GM21367 (cell line): ENCODE results near the gene RBM33.

Experiments
- ATAC-seq: cut with Tn5 transposase; IDR thresholded peaks from one replicate; pipeline ENCODE4 v1.9.1; 2021; ENCODE audit not compliant: unreplicated experiment

Gene RBM33

GRCh38 chr7:155792315-155792960 is 148.0 kb downstream of the RBM33 start:
- no peak for ATAC-seq

DNA sequence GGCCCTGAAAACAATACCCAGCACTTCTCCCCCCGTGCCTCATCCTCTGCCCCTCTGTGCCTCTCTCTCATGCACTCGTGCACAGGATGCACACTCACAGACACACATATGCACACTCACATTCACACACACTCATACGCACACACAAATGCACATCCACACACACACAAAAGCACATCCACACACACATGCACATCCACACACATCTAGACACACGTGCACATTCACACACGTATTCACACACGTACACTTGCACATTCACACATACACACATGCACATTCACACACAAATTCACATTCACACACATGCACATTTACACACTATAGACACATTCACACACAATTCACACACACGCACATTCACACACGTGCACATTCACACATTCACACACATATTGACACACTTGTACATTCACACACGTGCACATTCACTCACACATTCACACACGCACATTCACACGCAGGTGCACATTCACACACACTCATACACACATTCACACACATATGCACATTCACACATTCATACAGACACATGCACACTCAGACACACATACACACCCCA is 148.6 kb downstream of the RBM33 start:
- ATAC-seq, result no peak

DNA sequence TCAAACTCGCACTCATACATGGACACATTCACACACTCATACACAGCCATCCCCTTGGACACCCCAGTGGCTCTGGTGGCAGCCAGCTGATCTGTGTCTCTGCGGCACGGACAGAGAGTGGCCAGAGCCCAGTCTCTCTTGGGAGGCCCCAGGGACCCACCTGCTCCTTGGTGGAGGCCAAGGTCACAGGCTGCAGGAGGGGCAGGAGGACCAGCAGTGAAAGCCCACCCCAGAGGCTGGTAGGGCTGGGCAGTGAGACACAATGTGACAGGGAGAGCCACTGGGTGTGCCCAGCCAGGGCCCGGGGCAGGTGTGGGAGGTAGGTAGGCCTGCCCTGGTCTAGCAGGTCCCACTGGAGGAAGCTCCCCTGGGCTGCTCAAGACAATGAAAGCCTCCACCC is 149.3 kb downstream of the RBM33 start:
- no peak for ATAC-seq

DNA sequence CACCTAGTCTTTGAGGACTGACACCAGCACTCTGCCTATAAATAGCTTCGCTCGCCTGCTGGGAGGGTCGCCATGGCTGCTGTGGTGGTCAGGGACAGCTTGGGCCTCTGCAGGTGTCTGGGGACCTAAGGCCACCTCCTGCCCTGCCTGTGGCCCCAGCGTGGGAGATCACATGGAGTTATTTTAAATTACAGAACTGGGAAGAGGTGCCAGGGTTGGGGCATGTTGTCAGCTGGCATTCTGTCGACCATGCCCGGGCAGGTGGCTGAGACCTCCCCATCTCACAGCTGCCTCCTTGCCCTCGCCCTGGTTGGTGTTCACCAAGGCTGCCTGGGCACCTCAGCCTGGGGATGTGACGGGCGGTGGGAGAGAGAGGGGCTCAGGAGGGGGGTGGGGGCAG is 149.7 kb downstream of the RBM33 start:
- ATAC-seq, result no peak

DNA sequence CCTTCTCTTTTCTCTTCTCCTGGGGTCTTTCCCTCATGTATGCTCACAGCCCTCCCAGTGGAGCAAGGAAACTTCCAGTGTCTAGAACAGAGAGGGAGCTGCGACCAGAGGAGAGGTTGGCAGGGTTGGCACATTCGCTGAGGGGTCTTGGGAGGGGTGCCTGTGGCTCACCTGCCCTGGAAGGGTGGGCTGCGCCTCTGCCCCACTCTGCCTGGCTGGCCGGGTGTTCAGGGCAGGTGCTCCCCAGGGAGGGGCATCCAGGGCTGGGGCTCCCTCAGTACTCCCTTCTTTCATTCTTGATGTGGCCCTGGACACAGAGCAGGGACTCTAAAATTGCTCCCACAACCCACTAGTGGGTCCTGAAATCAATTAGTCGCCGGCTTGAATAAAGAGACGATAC is 150.9 kb downstream of the RBM33 start:
- ATAC-seq, result no peak

DNA sequence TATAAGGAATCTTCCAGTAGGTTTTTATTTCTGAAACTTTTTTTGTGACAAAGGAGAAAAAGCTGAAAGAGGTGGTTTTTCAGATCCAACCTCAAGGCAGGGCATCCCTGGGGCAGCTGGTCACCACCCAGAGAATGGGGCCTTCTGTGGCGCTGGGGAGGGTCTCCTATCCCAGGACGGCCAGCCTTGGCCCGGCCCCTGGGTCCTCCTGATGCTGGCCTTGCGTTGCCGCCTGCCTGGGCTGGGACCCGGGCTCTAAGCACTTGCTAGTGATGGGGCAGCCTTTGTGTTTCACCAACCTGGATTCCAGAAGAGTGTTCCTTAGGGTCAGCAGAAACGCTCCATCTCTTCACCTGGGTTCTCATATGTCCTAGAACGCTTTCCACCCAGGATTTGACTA is 151.5 kb downstream of the RBM33 start:
- ATAC-seq, result no peak

- peak; percentile 85 for ATAC-seq
Observed at GRCh38 chr7:155796381-155797261, 152.2 kb downstream of the RBM33 start.

GRCh38 chr7:155797262-155798250 is 153.1 kb downstream of the RBM33 start:
- ATAC-seq, result no peak

- no peak for ATAC-seq
Observed at GRCh38 chr7:155798673-155799439, 154.4 kb downstream of the RBM33 start.

DNA sequence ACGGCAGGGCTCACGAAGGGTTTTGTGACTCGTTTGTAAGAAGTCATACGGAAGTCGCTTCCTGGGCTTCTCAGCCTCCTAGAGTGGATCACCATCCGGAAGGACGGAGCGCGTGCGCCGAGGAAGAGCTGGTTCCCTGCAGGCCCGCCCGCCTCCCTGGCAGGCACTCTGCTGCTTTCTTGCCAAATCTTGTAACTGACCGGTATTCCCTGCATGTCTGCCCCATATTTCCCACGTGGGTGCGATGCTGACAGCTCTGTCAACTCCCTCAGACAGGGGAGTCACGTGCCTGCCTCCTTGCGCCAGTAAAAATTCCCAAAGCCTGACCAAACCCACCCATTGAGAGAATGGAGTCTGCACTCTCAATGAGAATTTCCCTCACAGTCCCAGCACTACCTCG is 155.1 kb downstream of the RBM33 start:
- no peak for ATAC-seq

DNA sequence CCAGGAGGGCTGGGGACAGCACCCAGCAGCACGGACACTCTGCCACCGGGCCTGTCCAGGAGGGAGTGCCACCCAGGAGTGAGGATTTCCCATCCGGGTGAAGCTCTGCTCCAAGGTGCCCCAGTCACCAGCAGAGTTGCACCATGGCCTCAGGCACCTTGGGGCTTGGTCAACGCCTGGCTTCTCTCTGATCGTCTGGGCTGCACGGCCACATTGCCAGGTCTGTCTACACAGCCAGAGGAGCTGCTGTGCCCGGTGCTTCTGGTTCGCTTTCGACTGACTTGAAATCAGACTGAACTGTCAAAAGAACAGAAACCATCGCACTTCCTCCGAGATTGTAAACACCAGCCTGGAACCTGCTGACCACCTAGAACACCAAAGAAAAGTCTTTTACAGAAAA is 155.8 kb downstream of the RBM33 start:
- ATAC-seq, result no peak

DNA sequence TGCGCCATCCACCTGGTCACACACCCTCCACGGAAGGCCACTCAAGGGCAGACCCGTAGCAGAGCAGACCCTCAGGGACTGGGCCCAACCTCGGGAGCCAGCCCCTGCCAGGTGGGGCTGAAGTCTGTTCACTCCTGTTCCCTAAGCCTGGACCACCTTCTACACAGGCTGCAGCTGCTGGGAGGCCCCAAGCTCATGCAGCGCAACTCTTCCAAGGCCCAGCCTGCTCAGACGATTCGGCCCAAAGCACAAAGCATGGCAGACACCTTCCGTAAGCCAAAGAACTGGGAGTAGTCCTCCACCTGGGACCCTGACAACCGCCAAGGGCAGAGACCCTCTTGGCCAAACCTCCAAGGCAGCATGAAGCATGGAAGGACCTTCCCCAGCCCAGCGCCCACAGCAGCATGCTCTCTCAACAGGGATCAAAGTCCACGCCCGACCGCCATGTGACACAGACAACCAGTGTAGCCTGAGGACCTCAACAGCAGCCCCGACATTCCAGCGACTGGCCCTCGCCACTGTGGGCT is 156.3 kb downstream of the RBM33 start:
- no peak for ATAC-seq

DNA sequence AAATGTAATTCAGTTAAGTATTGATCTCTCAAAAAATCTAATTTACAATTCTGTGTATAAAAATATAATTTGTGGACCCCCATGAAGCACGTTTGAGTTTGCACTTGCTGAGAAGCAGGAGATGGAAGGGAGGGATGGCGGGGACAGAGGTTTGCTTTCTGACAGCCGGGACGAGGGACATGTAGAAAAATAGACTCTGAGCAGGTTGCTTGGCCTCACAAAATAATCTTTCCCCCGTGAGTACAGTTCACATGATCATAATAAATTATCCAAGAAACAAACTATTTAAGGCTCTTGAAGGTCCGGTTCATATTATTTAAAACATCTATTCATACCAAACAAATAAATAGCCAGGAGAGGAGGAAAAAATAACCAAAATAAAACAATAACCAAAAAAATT is 157.8 kb downstream of the RBM33 start:
- ATAC-seq, result no peak

- no peak for ATAC-seq
Observed at GRCh38 chr7:155802906-155803417, 158.5 kb downstream of the RBM33 start.

GRCh38 chr7:155803418-155804376 is 159.2 kb downstream of the RBM33 start:
- ATAC-seq, result no peak

DNA sequence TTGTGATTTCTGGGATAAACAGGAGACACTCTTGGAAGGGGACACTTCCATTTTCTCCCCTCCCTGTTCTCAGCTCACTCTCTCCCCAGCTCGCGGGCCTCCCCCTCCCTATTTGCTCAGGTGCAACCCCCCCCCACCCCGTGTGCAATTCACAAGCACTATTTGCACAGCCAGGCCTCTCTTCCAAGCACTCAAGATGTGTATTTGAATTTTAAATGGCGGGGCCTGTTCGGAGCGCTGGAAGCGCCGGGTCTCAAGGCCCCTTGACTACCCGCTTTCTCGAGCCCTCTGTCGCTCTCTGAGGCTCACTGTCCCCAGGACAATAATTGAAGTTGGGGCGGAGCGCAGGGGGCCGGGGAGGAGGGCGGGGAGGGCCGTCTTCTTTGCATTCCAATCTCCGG is 160.0 kb downstream of the RBM33 start:
- ATAC-seq, result no peak

- peak; percentile 54 for ATAC-seq
Observed at GRCh38 chr7:155804897-155805825, 160.7 kb downstream of the RBM33 start.

- ATAC-seq, result no peak
Observed at GRCh38 chr7:155805826-155806095, 161.3 kb downstream of the RBM33 start.
